GM19395 (cell line): Measurements from ENCODE around the gene BACH2.

ENCODE experiments used
- ATAC-seq: cut with Tn5 transposase; IDR thresholded peaks from one replicate; pipeline ENCODE4 v1.9.1; 2021; ENCODE audit warnings: mild to moderate bottlenecking, moderate library complexity; ENCODE audit not compliant: unreplicated experiment

The BACH2 gene

DNA sequence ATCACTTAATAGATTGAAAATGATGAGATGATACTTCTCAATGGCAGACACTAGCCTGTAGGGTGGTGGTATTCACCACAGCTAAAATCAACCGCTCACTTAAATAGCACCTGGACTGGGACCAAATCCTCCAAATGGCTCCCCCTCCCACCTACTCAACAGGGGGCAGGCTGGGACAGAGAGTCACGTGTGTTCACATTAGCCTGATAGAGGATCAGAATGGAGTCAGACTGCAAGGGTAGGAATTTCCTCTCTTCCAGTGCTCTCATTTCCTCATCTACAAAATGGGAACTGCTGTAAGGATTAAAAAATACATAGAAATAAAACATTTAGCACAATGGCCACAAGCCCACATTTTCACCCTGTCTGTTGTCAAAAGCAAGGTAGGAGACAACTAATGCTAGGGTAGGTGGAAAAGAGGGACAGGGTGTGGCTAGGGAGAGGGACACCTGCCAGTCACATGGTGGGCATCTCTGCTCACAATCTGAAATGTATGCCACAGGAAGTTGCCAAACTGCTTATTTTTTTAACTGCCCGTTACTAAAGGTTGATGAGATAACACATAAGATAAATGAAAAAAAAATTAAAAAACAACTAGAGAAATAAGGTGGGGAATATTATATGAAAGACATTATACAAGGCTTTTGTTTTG lies 55.3 kb downstream of the BACH2 start:
- ATAC-seq: no peak

DNA sequence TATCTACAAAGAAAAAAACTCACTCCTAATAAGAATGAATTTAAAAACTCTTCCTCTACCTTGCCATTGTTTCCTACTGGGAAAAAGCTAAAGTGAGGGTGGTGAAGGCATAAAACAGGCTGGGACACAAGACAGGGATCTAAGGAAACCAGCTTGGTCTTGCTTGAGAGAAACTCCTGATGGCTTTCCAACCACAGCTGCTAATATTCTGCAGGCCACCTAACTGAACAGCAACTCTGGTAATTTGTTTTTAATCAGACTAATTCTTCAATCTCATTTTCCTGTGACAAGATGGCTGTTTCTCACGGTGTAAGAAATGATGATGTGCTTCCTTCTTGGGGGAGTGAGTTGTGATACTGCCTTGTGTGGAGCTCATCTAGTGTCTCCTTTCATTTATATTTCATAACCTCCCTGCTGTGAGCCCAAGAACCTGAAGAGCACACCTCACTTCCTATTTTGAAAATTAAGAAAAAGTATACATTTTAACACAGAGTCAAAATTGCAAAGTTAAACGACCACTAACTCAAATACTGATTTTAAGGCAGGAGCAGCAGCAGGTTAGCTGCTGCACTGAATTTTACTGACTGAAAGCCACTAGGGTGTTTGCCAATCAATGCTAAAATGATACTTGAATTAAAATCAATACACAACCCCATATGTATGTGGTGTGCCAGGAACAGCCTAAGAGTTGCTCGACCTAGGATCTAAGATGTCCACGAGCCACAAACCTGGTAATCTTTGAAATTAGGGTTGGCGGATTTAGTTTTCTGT lies 58.0 kb downstream of the BACH2 start:
- ATAC-seq: no peak

DNA sequence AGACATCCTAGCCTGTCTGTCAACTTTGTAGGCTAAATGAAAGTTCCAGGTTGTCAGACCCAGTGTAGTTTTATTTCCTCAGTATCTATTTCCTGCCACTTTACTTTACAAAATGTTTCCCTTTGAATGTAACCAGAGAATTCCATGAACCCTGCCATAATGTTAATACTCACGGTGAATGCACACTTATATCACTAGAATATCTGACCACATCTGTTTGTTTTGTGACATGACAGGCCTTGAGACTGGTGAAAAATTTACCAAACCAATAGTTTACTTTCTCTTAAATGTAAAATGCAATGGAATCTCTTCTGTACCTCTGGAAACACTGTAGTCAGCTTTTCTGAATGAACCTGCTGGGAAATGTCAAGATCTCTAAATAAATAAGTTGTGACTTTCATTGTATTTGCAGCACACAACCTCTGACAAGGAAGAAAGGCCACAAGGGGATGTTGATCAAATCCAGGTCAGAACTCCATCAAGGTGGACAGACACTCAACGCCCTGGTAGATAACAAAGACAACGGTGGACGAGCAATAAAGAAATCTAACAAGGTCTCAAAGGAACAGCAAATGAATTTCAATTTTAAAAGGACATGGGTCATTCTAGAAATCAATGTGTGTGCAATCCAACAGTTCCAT lies 59.2 kb downstream of the BACH2 start:
- no peak for ATAC-seq

DNA sequence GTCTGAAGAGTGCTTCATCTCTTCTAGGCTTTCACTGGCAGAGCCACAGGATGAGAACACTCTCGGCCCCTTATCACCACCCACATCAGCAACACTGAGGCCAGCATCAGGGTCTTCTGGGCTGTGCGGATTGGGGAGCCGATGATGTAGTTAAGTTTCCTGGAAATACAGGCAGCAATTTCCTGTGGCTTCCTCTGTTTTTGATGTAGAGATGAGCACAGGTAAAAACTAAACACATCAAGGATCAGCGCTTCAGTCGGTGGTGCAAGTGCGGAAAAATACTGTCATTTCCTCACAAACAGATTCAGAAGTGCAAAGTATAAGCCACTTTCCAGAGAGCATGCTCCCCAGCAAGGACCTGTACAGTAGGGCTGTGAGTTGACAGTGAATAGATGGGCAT lies 62.6 kb downstream of the BACH2 start:
- no peak for ATAC-seq

DNA sequence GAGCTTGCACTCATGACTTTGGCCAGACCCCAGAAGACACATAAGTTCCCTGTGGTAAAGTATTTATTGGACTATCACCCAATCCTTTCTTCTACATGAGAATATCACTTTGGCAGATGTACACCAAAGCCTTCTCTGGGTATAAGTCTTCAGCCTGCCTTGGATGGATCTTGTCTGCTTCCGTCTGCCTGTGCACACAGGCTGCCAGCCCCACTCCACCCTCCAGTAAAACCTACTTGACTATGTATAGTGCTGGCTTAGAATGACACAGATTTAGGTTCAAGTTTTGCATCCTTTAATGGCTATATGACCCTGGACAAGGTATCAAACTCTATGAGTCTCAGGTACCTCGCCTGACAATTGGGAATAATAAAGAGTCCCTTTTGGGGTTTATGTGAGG lies 63.4 kb downstream of the BACH2 start:
- no peak for ATAC-seq

DNA sequence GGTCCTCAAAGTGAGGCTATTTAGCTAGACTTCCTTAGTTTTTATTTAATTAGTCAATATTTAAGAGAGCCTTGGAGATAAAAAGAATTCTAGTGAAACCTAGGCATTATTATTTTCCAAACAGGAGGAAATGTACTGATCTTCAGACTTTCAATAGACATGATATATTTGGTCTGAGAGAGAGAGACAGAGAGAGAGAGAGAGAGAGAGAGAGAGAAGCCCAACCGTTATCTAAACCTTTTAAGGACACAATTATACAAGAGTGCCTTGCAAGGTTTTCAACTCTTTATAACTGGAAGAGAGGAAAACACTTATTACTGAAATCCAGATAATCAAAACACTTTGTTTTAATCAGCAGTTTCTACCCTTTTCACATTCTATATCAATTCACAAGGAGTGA lies 64.8 kb downstream of the BACH2 start:
- no peak for ATAC-seq

DNA sequence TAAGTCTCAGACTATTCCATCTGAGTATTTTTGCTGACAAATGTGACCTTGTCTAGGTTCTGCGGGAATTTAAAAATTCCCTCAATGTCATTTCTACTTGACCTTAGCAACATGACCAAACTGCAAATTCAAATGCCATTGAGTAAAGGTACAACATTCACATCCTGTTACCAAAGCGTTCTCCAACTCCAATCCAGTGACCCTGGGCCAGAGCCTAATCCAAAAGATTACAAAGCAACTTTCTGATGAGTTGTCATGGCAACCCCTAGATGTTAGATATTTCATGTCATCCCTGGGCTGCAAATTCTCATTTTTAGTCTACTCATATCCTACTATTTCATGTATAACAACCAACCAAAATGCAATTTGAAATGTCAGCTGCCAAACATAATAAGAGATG lies 65.3 kb downstream of the BACH2 start:
- ATAC-seq: no peak

DNA sequence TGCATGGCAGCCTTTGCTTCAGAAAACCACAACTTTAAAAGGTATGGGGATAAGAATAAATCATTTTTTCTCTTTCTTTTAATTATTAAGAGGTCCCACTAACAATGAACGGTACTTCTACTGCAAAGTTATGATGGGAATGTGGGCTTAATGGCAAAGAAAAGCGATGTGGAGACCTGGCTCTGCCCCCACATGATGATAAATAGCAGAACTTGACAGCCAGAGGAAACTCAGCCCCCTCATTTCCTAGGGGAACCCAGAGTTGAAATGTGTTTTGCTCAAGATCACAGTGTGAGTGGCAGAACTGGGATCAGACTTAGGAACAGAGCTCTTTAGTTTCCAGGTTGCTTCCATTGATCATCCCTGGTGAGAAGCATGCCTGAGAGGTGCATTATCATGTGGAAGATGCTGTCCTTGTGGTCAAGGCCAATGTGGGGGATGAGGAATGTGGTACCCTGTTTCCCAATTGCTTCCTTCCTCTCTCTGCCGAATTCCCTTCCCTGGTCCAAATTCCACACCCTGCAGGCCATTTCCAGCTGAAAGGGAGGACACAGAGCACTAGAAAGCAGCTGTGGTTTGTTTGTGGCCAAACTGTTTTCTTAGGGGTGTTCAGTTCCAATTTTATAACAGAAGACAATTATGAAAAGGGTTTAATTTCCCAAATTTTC lies 66.0 kb downstream of the BACH2 start:
- ATAC-seq: no peak

DNA sequence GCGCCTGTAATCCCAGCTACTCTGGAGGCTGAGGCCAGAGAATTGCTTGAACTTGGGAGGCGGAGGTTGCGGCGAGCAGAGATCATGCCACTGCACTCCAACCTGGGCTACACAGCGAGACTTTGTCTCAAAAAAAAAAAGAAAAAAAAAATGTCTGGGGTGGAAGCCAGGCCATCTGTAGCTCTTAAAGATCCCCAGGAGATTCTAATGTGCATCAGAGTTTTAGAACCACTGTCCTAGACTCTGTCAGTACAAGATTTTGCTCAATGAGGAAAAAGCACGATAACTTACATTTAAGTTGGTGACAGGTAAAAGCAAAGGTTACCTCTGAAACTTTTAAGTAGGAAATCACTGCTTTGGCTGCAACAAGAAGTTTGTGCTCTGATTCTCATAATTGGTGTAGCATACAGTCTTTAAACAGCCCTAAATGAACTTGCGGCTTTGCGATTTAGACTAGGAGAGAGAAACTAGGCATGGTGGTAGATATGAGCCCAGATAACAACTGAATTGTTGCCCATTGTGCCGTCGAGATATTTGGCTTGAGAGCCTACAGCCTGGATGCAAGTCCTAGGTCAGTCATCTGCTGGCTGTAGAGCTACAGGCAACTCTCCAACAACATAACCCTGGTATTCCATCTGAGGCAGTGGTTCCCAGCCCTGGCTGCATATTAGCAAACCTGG lies 67.2 kb downstream of the BACH2 start:
- no peak for ATAC-seq

DNA sequence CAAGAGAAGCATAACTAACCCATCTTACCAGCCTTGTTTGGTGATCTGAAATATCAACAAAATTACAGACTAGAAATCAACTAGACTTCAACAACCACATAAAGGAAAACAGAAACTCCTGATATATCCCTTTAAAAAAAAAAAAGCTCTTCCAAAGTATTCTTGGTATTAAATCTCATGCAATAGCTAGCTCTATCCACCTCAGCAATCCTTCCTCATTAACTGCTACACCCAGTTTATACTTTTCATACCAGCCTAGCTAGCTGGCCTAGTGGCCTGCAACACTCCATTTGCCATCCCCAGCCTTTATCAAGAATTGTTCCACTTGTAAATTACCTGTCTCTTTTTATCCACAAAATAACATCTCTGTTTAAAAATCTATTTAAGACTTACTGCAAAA lies 69.0 kb downstream of the BACH2 start:
- no peak for ATAC-seq

DNA sequence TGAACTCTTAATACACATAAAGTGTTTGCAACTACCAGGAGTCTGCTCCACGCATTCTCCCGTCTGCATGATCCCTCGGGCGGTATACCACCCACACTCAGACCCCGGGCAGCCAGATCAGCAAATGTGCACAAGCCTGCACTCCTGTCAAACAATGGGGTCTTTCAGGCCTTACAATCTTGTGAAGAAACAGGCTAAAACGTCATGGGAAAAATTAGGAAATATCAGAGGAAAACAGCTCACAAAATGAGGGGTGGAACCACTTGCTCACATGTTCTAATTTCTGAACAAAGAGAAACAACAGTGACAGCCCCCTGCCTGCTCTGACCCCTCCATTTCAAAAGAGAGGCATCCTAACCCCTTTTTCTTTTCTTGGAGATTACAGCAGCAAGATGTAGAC lies 69.4 kb downstream of the BACH2 start:
- ATAC-seq: no peak

DNA sequence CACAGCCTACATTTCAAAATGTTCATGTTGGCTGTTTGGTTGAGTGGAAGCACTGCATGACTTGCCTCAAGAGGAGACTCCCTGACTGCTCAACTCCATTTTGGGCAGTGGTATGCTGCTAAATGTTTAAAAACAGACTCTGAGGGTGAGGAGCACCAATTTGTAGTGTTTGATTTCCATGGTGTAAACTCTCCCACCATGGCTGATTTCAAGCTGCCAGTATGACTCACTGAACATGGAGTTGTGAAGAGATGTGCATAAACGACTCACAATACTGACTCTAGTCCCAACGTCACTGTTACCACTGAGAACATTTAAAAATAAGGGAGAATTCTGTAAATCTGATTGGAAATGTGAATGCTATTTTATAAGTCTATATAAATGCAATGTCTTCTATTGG lies 70.4 kb downstream of the BACH2 start:
- no peak for ATAC-seq

DNA sequence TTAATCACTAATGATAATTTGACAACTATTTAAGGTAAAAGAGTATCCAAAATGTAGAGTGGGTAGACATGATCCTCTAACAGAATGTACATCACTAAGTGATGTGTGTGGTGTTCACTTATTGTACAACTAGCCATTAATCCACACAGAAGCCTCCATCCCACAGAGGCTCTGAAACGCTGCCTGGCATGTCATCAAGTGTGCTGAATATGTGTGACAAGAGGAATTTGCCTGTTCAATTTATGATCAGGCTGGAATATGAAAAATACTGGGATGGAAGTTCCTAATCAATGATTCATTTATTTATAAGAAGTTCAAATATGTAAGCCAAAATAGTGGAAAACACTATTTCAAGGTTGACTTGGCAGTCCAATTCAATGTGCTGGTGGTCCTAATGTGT lies 72.4 kb downstream of the BACH2 start:
- no peak for ATAC-seq

DNA sequence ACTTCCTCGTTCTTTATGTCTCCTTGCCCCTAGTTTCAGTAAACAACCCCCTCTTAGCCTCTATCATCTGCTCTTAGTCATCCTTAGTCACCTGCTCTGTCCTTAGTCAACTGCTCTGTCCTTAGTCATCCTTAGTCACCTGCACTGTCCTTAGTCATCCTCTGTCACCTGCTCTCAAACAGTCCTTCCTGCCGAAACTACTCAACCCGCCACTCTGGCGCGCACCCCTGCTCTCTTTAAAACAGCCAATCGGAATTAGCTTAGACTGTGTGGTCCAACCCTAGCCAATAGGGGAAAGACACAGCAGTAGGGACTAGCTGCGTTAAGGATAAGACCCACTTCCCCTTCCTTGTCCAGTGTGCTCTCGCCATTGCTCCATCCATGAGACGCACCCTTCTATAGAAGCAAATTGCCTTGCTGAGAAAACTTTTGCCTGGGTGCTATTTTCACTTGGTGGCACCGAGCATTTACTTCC lies 73.9 kb downstream of the BACH2 start:
- ATAC-seq: no peak

DNA sequence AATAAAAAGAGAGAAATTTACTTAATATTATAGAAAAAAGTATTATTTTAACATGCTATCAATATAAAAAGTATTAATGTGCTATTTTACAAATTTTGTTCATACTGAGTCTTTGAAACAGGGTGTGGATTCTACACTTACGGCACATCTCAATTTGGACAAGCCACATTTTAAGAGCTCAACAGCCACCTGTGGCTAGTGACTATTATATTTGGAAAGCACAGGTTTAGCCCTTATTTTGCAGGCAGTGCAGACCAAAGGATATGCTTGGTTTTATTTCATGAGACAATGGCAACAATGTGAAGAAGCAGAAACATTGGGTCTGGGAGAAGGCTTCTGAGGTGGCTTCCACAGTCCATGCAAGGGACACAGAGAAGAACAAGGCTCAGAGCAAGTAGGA lies 74.6 kb downstream of the BACH2 start:
- ATAC-seq: no peak

DNA sequence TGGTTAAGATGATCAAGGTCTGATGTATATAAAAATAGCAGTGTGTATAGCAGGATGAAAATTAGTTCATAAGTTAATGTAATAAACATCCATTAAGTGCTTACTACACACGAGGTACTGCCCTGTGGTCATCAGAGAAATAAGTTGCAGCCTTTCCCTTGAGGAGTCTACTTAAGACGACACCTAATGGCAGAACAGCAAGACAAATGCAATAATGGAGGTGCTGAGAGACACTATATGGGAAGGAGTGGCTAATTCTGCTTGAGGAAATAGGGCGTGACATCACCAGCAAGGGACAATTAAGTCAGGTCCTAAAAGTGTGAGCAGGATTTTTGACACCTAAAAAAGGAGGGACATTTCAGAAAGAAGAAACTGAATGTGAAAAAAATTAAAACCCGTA lies 75.2 kb downstream of the BACH2 start:
- ATAC-seq: no peak

DNA sequence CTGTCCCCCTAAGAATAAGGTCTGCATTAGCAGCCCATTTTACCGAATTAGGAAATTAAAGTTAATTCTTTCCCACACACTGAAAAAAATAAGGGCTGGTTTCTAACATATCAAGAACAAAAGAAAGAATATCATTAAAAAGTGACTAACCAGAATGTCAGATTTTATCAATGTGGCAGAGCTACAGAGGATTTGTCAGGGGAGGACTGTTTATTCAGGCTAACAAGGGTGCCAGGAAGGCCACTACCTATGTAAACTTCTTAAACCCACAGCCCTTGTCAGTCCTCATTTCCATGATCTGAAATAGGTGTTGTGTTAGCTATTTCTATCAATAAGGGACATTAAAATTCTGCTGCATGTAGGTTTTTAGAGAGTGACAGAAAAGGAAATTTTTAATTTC lies 76.4 kb downstream of the BACH2 start:
- no peak for ATAC-seq

DNA sequence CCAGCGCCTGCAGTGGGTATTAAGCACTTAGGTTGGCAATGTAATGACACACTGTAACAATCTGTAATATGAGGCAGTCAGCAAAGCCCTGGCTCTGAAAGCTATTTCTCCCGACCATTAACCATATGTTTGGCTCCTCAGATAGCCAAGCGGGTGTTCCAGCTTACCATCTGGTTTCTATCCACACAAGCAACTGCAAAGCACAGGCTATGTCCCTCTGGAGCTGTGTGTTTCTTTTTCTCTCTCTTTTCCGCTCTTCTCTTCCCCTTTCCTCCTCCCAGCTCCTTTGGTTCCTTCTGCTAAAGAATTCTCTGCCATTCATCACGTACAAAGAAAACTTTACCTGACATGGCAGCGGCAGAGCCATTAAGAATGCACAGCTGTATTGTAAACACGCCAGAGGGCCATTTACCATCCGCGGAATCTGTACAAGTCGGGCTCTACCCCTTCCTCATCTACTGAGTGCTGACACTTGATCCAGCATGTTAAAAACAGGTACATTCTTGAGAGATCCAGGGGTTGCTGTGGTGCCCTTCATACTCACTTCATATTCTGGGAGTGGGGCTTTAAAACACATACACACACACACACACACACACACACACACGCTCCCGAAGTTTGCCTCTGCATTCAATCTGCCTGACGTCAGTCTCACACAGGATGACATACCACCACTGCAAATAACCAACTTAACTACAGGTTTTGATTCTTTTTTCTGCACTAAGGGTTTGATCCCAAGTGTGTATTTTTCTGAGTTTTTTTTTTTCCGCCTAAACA lies 77.2 kb downstream of the BACH2 start:
- ATAC-seq: peak; percentile 3

DNA sequence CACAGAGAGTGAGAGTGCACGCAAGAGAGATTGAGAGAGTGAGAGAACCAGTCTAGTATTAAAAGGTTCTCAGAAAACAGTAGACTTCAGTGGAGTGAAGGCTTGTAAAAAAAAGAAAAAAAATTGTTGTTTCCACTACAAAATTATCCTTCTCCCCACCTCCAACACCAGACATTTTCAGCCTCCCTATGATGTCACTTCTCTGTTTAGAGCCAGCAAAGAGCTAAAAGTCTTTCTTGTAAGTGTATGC lies 77.8 kb downstream of the BACH2 start:
- peak; percentile 42 for ATAC-seq

DNA sequence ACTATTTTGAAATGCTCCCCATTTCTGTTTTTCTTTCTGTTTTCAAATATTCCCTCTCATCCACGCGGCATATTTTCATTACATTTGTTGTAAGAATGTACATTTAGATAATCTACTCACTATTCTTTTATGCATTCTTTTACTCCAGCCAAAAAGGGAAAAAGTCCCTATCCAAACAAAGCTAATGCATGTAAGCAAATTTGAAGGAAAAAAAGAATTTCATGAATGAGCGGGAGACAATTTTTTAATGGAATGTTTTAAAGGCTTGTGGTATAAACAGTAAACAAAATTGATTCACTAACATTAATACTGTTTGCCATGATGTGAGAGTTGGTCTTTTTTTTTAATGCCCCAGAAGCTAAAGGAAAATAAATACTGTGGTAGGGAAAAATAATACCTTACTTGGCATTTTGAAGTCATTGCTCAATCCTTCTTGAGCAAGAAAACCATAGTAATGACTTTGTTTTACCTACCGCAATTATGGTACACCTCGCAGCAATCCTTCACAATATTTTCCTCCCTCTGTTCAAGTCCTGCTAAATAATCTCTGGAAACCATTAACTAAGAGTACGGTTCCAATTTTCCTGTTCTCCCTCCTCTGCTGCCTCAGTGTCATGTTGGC lies 79.0 kb downstream of the BACH2 start:
- no peak for ATAC-seq
